ENCODE measurements around the gene GCHFR. TPM values are rescaled to one million over a fixed set of nuclear protein-coding genes. Genes with fewer than 3 reads are reported as not detected.

The GCHFR gene
- polyA plus RNA-seq, 1 donor from 2014 or later = 7.2 TPM

- Histone ChIP-seq H2AFZ (ENCODE audit: low read depth, low read length) (no peak overlapping the region), H3K9me2 (ENCODE audit: insufficient read depth, low read length) (no peaks in the 10 kb centered on the region), H4K20me1 (ENCODE audit: insufficient read depth) (no peaks in the 10 kb centered on the region), H3K9me3 (ENCODE audit: low read length) (no peaks in the 10 kb centered on the region), H3F3A (ENCODE audit: insufficient read depth, low read length, poor library complexity, severe bottlenecking) (no peaks in the 10 kb centered on the region), H3K79me2 (replicated peaks; ENCODE audit: insufficient read depth, low read length) (no peaks in the 10 kb centered on the region), H3K9ac (ENCODE audit: low read length) (no peak overlapping the region), H3K4me2 (ENCODE audit: low read length) (no peak overlapping the region), H3K27me3 (ENCODE audit: insufficient read depth, low read depth, low read length) (no peaks in the 10 kb centered on the region), H3K4me3 (ENCODE audit: low read length) (no peak overlapping the region), H3K27ac (ENCODE audit: low read length) (no peak overlapping the region), H3K36me3 (ENCODE audit: insufficient read depth, low read length) (no peaks in the 10 kb centered on the region)
- TF ChIP-seq TAF1 (IDR thresholded peaks at IDR 0.05; ENCODE audit: low read depth) = no peak
Measured at GRCh38 chr15:40790718-40791117, 26.9 kb downstream of the GCHFR start.

DNA sequence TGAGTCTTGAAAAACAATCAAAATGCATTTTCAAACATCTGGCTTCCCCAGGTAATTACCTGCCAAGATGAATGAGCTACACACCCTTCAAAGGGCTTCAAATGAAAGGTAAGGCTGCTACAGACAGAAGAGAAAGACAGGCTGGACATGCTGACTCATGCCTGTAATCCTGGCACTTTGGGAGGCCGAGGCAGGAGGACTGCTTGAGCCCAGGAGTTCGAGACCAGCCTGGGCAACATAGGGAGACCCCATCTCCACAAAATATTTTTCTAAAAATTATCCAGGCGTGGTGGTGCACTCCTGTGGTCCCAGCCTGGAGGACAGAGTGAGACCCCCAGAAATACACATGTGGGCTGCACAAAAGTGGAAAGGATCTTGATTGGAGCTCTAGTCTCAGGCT, 28.5 kb downstream of the GCHFR start:
- H4K20me1 ChIP-seq (ENCODE audit: insufficient read depth) = no peaks in the 10 kb centered on the region
- no peak overlapping the region for H3K27ac ChIP-seq (ENCODE audit: low read length)
- H3K9ac ChIP-seq (ENCODE audit: low read length) = no peak overlapping the region
- H3K4me3 ChIP-seq (ENCODE audit: low read length) = no peak overlapping the region
- no peaks in the 10 kb centered on the region for H3K36me3 ChIP-seq (ENCODE audit: insufficient read depth, low read length)
- no peaks in the 10 kb centered on the region for H3K79me2 ChIP-seq (replicated peaks; ENCODE audit: insufficient read depth, low read length)
- H3K27me3 ChIP-seq (ENCODE audit: insufficient read depth, low read depth, low read length) = no peaks in the 10 kb centered on the region
- H3K9me2 ChIP-seq (ENCODE audit: insufficient read depth, low read length) = no peaks in the 10 kb centered on the region
- no peak overlapping the region for H2AFZ ChIP-seq (ENCODE audit: low read depth, low read length)
- H3F3A ChIP-seq (ENCODE audit: insufficient read depth, low read length, poor library complexity, severe bottlenecking) = no peaks in the 10 kb centered on the region
- H3K9me3 ChIP-seq (ENCODE audit: low read length) = no peaks in the 10 kb centered on the region
- TF ChIP-seq CTCF (IDR thresholded peaks at IDR 0.05; ENCODE audit: poor library complexity, severe bottlenecking) = no peak
- TF ChIP-seq EP300 (conservative IDR thresholded peaks at IDR 0.05; ENCODE audit: poor library complexity, severe bottlenecking) = no peak
- no peak for TF ChIP-seq EZH2 (IDR thresholded peaks at IDR 0.05; ENCODE audit: borderline replicate concordance, insufficient read depth, low read length, poor library complexity, severe bottlenecking)
- TF ChIP-seq SMC3 (conservative IDR thresholded peaks at IDR 0.05; ENCODE audit: poor library complexity) = no peak
- no peak for TF ChIP-seq POLR2AphosphoS5 (IDR thresholded peaks at IDR 0.05)
- TF ChIP-seq MXI1 (conservative IDR thresholded peaks at IDR 0.05; ENCODE audit: poor library complexity, severe bottlenecking) = no peak
- no peak for TF ChIP-seq REST (IDR thresholded peaks at IDR 0.05; ENCODE audit: borderline replicate concordance)
- no peak for TF ChIP-seq TAF1 (IDR thresholded peaks at IDR 0.05; ENCODE audit: low read depth)
- no peak overlapping the region for H3K4me2 ChIP-seq (ENCODE audit: low read length)

All from neural cell (in vitro differentiated cells).